ENCODE data around the gene MROH2A.

Gene MROH2A

DNA sequence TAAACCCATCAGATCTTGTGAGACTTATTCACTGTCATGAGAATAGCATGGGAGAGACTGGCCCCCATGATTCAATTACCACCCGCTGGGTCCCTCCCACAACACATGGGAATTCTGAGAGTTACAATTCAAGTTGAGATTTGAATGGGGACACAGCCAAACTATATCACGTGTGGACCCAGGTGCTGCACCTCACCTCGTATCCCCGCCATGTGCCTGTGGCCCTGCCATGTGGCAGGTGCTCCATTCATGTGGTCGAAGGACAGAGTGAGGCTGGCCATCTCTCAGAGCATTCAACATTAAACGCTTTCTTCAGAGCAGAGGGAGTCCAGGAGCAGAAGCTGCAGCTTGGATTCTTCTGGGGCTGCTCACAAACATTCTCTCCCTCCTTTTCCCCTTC, 32.3 kb downstream of the MROH2A start:
- Histone ChIP-seq H3K27me3 (ENCODE audit: control insufficient read depth in 1 of 2, insufficient read depth in 2 of 2, low read length in 2 of 2) (peaks cover 0 to 2% of the 10 kb centered on the region in 2 donors), H3K4me3 (ENCODE audit: low read depth in 1 of 2, low read length in 2 of 2) (no peak overlapping the region), H3K9ac (ENCODE audit: low read depth in 1 of 2, low read length in 2 of 2) (no peak overlapping the region), H3K36me3 (ENCODE audit: control insufficient read depth in 1 of 2, insufficient read depth in 2 of 2, low read length in 2 of 2) (no peaks in the 10 kb centered on the region), H3K4me1 (ENCODE audit: control insufficient read depth in 1 of 2, insufficient read depth in 2 of 2, low read length in 2 of 2) (no peaks in the 10 kb centered on the region), H3K9me3 (ENCODE audit: control insufficient read depth in 1 of 2, low read length in 2 of 2) (no peaks in the 10 kb centered on the region), H3K27ac (ENCODE audit: low read depth, low read length) (no peak overlapping the region)

DNA sequence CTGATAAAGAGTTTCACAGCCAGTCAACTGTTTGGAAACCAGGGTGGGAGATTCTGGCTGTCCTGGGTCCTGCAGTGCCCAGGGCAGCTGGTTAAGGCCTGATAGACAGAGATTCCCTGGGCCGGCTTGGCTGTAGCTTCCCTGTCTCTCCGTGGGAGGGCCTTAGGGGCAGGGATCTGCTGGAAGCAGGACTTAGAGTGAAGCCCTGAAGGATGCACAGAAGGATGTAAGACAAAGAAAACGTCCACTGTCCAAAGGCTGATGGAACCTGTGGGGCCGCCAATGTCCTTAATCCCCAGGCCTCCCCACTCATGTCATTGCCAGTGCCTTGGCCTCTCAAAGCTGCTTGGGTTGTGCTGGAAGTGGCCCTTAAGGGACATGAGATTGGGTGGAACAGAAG, 33.0 kb downstream of the MROH2A start:
- Histone ChIP-seq H3K4me1 (ENCODE audit: control insufficient read depth in 1 of 2, insufficient read depth in 2 of 2, low read length in 2 of 2) (no peaks in the 10 kb centered on the region), H3K4me3 (ENCODE audit: low read depth in 1 of 2, low read length in 2 of 2) (no peak overlapping the region), H3K27me3 (ENCODE audit: control insufficient read depth in 1 of 2, insufficient read depth in 2 of 2, low read length in 2 of 2) (peaks cover 0 to 2% of the 10 kb centered on the region in 2 donors), H3K27ac (ENCODE audit: low read depth, low read length) (no peak overlapping the region), H3K36me3 (ENCODE audit: control insufficient read depth in 1 of 2, insufficient read depth in 2 of 2, low read length in 2 of 2) (no peaks in the 10 kb centered on the region), H3K9ac (ENCODE audit: low read depth in 1 of 2, low read length in 2 of 2) (no peak overlapping the region), H3K9me3 (ENCODE audit: control insufficient read depth in 1 of 2, low read length in 2 of 2) (no peaks in the 10 kb centered on the region)

DNA sequence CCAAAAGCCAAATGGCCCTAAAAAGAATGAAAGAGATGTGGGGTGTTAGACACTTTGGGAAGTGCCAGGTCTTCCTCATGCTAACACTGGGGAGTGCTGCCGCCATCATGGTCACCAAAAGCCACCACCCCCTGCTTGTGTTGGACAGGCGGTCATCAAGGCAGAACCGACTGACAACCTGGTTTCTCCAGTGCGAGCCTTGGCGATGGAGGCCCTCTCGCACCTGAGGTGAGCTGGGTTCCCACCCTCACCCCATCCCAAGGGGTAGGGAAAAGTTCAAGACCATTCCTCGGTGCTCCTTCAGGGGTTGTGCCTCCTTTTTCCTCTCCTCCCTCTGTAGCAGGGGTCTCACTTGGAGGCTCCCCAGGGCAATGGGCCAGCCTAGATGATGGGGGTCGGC, 33.6 kb downstream of the MROH2A start:
- peaks cover 0 to 2% of the 10 kb centered on the region in 2 donors for H3K27me3 ChIP-seq (ENCODE audit: control insufficient read depth in 1 of 2, insufficient read depth in 2 of 2, low read length in 2 of 2)
- H3K4me1 ChIP-seq (ENCODE audit: control insufficient read depth in 1 of 2, insufficient read depth in 2 of 2, low read length in 2 of 2), result no peaks in the 10 kb centered on the region
- no peak overlapping the region for H3K27ac ChIP-seq (ENCODE audit: low read depth, low read length)
- no peaks in the 10 kb centered on the region for H3K36me3 ChIP-seq (ENCODE audit: control insufficient read depth in 1 of 2, insufficient read depth in 2 of 2, low read length in 2 of 2)
- no peak overlapping the region for H3K9ac ChIP-seq (ENCODE audit: low read depth in 1 of 2, low read length in 2 of 2)
- H3K9me3 ChIP-seq (ENCODE audit: control insufficient read depth in 1 of 2, low read length in 2 of 2), result no peaks in the 10 kb centered on the region
- no peak overlapping the region for H3K4me3 ChIP-seq (ENCODE audit: low read depth in 1 of 2, low read length in 2 of 2)

DNA sequence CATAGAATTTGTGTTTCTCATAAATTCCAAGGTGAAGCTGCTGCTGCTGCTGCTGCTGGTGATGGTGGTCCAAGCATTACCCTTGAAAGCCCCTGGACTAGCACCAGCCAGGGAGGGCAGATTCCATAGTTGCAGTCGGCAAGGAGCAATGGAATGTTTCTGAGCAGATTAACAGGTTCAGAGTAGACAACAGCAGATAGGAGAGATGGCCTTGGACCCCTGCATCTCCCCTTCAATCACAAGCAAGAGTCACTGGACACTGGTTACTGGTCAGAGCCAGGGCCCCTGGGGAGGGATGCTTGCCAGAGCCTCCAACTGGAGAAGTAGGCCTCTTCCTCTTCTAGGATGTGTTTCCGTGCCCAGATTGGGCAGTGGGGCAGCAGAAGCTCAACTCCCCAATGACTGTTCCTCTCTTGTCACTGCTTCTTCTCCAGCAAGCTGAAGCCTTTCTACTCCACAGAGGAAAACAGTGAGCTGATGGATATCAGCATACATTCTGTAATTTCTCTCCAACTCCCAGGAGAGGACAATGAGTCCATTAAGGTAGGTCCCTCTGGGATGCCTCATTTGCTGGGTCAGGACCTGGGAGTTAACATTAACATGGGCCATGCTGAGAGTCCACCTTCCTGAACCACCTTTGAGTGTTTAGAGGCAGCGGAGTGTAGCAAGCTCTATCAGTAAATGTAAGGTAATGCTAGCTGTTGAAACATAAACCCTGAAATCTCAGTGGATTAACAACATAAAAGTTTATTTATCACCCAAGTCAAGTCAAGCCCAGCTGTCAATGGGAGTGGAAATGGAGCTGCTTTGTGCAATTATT, 35.3 kb downstream of the MROH2A start:
- Histone ChIP-seq H3K27me3 (ENCODE audit: control insufficient read depth in 1 of 2, insufficient read depth in 2 of 2, low read length in 2 of 2) (peaks cover 0 to 2% of the 10 kb centered on the region in 2 donors), H3K4me3 (ENCODE audit: low read depth in 1 of 2, low read length in 2 of 2) (no peak overlapping the region), H3K9me3 (ENCODE audit: control insufficient read depth in 1 of 2, low read length in 2 of 2) (no peaks in the 10 kb centered on the region), H3K36me3 (ENCODE audit: control insufficient read depth in 1 of 2, insufficient read depth in 2 of 2, low read length in 2 of 2) (no peaks in the 10 kb centered on the region), H3K9ac (ENCODE audit: low read depth in 1 of 2, low read length in 2 of 2) (no peak overlapping the region), H3K4me1 (ENCODE audit: control insufficient read depth in 1 of 2, insufficient read depth in 2 of 2, low read length in 2 of 2) (peaks cover 0 to 5% of the 10 kb centered on the region in 2 donors), H3K27ac (ENCODE audit: low read depth, low read length) (no peak overlapping the region)

- Histone ChIP-seq H3K27ac (ENCODE audit: low read depth, low read length) (no peak overlapping the region), H3K4me3 (ENCODE audit: low read depth in 1 of 2, low read length in 2 of 2) (no peak overlapping the region), H3K9ac (ENCODE audit: low read depth in 1 of 2, low read length in 2 of 2) (no peak overlapping the region), H3K9me3 (ENCODE audit: control insufficient read depth in 1 of 2, low read length in 2 of 2) (no peaks in the 10 kb centered on the region), H3K27me3 (ENCODE audit: control insufficient read depth in 1 of 2, insufficient read depth in 2 of 2, low read length in 2 of 2) (peaks cover 2 to 3% of the 10 kb centered on the region in 2 donors), H3K4me1 (ENCODE audit: control insufficient read depth in 1 of 2, insufficient read depth in 2 of 2, low read length in 2 of 2) (peaks cover 0 to 5% of the 10 kb centered on the region in 2 donors), H3K36me3 (ENCODE audit: control insufficient read depth in 1 of 2, insufficient read depth in 2 of 2, low read length in 2 of 2) (no peaks in the 10 kb centered on the region)
These were observed 36.1 kb downstream of the MROH2A start for GRCh38 chr2:233814056-233814835.

- H3K4me1 ChIP-seq (ENCODE audit: control insufficient read depth in 1 of 2, insufficient read depth in 2 of 2, low read length in 2 of 2), result peaks cover 0 to 5% of the 10 kb centered on the region in 2 donors
- H3K27me3 ChIP-seq (ENCODE audit: control insufficient read depth in 1 of 2, insufficient read depth in 2 of 2, low read length in 2 of 2), result peaks cover 2 to 3% of the 10 kb centered on the region in 2 donors
- H3K36me3 ChIP-seq (ENCODE audit: control insufficient read depth in 1 of 2, insufficient read depth in 2 of 2, low read length in 2 of 2), result no peaks in the 10 kb centered on the region
- H3K4me3 ChIP-seq (ENCODE audit: low read depth in 1 of 2, low read length in 2 of 2), result no peak overlapping the region
- H3K27ac ChIP-seq (ENCODE audit: low read depth, low read length), result no peak overlapping the region
- H3K9me3 ChIP-seq (ENCODE audit: control insufficient read depth in 1 of 2, low read length in 2 of 2), result no peaks in the 10 kb centered on the region
- no peak overlapping the region for H3K9ac ChIP-seq (ENCODE audit: low read depth in 1 of 2, low read length in 2 of 2)
These were observed 37.7 kb downstream of the MROH2A start for GRCh38 chr2:233815861-233816260.

DNA sequence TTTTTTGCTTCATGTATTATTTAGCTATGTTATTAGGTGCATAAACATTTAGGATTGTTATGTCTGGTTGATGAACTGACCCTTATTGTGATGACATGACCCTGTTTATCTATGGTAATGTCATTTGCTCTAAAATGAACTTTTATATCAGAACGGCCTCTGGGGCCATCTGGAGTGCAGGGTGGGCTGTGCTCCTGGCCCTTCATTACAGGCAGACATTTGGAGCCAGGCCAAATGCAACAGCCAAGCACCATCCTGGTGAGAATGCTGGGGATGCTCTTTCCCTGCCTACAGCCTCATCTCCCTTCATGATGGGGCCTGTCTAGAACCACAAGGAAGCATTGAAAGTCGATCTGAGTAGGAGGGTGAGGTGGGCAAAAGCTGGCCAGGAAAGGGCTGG, 38.2 kb downstream of the MROH2A start:
- Histone ChIP-seq H3K27ac (ENCODE audit: low read depth, low read length) (no peak overlapping the region), H3K4me1 (ENCODE audit: control insufficient read depth in 1 of 2, insufficient read depth in 2 of 2, low read length in 2 of 2) (peaks cover 0 to 7% of the 10 kb centered on the region in 2 donors), H3K36me3 (ENCODE audit: control insufficient read depth in 1 of 2, insufficient read depth in 2 of 2, low read length in 2 of 2) (no peaks in the 10 kb centered on the region), H3K9ac (ENCODE audit: low read depth in 1 of 2, low read length in 2 of 2) (no peak overlapping the region), H3K4me3 (ENCODE audit: low read depth in 1 of 2, low read length in 2 of 2) (no peak overlapping the region), H3K27me3 (ENCODE audit: control insufficient read depth in 1 of 2, insufficient read depth in 2 of 2, low read length in 2 of 2) (peaks cover 2 to 3% of the 10 kb centered on the region in 2 donors), H3K9me3 (ENCODE audit: control insufficient read depth in 1 of 2, low read length in 2 of 2) (no peaks in the 10 kb centered on the region)

GRCh38 chr2:233816771-233817170, 38.6 kb downstream of the MROH2A start:
- Histone ChIP-seq H3K9ac (ENCODE audit: low read depth in 1 of 2, low read length in 2 of 2) (no peak overlapping the region), H3K4me1 (ENCODE audit: control insufficient read depth in 1 of 2, insufficient read depth in 2 of 2, low read length in 2 of 2) (peaks cover 4 to 11% of the 10 kb centered on the region in 2 donors), H3K4me3 (ENCODE audit: low read depth in 1 of 2, low read length in 2 of 2) (no peak overlapping the region), H3K9me3 (ENCODE audit: control insufficient read depth in 1 of 2, low read length in 2 of 2) (no peaks in the 10 kb centered on the region), H3K27me3 (ENCODE audit: control insufficient read depth in 1 of 2, insufficient read depth in 2 of 2, low read length in 2 of 2) (peaks cover 2 to 3% of the 10 kb centered on the region in 2 donors), H3K36me3 (ENCODE audit: control insufficient read depth in 1 of 2, insufficient read depth in 2 of 2, low read length in 2 of 2) (no peaks in the 10 kb centered on the region), H3K27ac (ENCODE audit: low read depth, low read length) (no peak overlapping the region)

- H3K4me3 ChIP-seq (ENCODE audit: low read depth in 1 of 2, low read length in 2 of 2), result no peak overlapping the region
- no peaks in the 10 kb centered on the region for H3K36me3 ChIP-seq (ENCODE audit: control insufficient read depth in 1 of 2, insufficient read depth in 2 of 2, low read length in 2 of 2)
- H3K9ac ChIP-seq (ENCODE audit: low read depth in 1 of 2, low read length in 2 of 2), result no peak overlapping the region
- no peak overlapping the region for H3K27ac ChIP-seq (ENCODE audit: low read depth, low read length)
- no peaks in the 10 kb centered on the region for H3K9me3 ChIP-seq (ENCODE audit: control insufficient read depth in 1 of 2, low read length in 2 of 2)
- peaks cover 9 to 18% of the 10 kb centered on the region in 2 donors for H3K4me1 ChIP-seq (ENCODE audit: control insufficient read depth in 1 of 2, insufficient read depth in 2 of 2, low read length in 2 of 2)
- peaks cover 2 to 3% of the 10 kb centered on the region in 2 donors for H3K27me3 ChIP-seq (ENCODE audit: control insufficient read depth in 1 of 2, insufficient read depth in 2 of 2, low read length in 2 of 2)
These were observed 39.3 kb downstream of the MROH2A start for GRCh38 chr2:233817361-233817911.
